ENCODE data around the gene KCNA2.

KCNA2 gene

GRCh38 chr1:110620686-110621085, 14.5 kb upstream of the KCNA2 start:
- H3K79me2 ChIP-seq: no peaks in the 10 kb centered on the region
- H3K36me3 ChIP-seq (ENCODE audit: control insufficient read depth, insufficient read depth, low read length): no peaks in the 10 kb centered on the region
- no peaks in the 10 kb centered on the region for H3K9me3 ChIP-seq (ENCODE audit: control insufficient read depth, low read length)
- no peaks in the 10 kb centered on the region for H3K27me3 ChIP-seq (ENCODE audit: control insufficient read depth, insufficient read depth, low read length)
- peaks cover 3% of the 10 kb centered on the region for H3K4me1 ChIP-seq
- no peak for TF ChIP-seq CTCF (IDR thresholded peaks at IDR 0.05)
- no peak overlapping the region for H3K9ac ChIP-seq
- H3K27ac ChIP-seq: no peak overlapping the region
- H3K4me2 ChIP-seq (ENCODE audit: low read length): no peak overlapping the region
- H3K4me3 ChIP-seq (ENCODE audit: low read depth, low read length): no peak overlapping the region
- no peak overlapping the region for H2AFZ ChIP-seq

DNA sequence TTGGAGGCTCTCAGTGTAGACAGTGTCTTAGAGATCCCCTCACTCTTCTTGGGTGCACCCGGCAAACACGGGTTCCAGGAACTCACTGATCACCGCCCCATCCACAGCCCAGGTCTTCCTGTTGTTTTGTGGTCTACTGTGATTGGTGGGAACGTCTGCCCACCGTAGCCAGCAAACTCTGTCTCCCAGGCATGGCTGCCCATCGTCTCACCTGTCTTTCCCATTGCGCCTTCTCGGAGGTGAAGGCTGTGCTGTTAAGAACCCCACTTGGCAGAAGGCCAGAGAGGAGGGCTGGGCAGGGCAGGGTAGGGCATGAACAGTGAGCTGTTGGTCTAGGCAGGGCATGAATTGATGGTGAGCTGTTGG, 14.1 kb upstream of the KCNA2 start:
- H3K27me3 ChIP-seq (ENCODE audit: control insufficient read depth, insufficient read depth, low read length): no peaks in the 10 kb centered on the region
- no peaks in the 10 kb centered on the region for H3K79me2 ChIP-seq
- no peak overlapping the region for H3K4me3 ChIP-seq (ENCODE audit: low read depth, low read length)
- H3K9me3 ChIP-seq (ENCODE audit: control insufficient read depth, low read length): no peaks in the 10 kb centered on the region
- no peak overlapping the region for H3K4me2 ChIP-seq (ENCODE audit: low read length)
- H2AFZ ChIP-seq: no peak overlapping the region
- H3K4me1 ChIP-seq: peaks cover 3% of the 10 kb centered on the region
- no peak overlapping the region for H3K9ac ChIP-seq
- no peak overlapping the region for H3K27ac ChIP-seq
- TF ChIP-seq CTCF (IDR thresholded peaks at IDR 0.05): no peak
- H3K36me3 ChIP-seq (ENCODE audit: control insufficient read depth, insufficient read depth, low read length): no peaks in the 10 kb centered on the region

DNA sequence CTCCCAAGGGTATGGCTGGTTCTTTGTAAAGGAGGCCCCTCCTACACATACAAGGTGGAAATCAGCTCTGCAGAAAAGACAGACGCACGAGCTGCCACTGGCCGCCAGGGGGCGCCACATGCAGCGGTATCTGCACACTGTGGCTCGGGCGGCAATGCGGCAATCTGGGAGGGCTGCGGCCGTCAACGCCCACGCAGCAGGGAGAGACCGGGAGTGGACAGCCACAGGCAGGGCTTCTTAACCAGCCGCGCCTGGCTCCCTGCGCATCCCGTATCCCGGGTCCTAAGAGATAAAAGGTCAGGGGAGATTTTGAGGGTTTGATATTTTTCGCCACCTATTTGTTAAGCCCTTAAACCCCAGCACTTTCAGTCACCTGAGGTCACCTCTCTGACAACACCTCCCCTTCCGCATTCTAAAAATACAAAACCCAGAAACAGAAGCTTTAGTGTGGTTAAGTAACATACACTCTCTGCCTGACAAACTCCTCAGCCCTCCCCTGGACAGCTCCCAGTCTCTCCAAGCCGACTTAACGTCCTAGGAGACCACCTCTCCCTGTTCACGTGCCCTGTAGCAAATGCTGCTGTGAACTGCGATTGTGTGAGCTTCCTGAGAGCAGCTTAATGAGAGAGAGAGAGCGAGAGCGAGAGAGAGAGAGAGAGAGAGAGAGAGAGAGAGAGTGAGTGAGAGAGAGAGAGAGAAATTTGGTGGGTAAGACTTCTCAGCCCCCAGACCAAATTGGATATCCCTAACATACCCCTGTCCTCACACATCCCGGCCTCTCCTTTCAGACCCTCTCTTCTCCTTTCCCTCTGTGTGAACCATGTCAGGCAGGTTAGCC, 13.5 kb upstream of the KCNA2 start:
- Histone ChIP-seq H3K4me1 (peaks cover 3% of the 10 kb centered on the region), H3K27ac (no peak overlapping the region), H3K4me2 (ENCODE audit: low read length) (peak overlapping the region; percentile 59), H3K9me3 (ENCODE audit: control insufficient read depth, low read length) (no peaks in the 10 kb centered on the region), H3K36me3 (ENCODE audit: control insufficient read depth, insufficient read depth, low read length) (no peaks in the 10 kb centered on the region), H2AFZ (peak overlapping the region; percentile 64), H3K9ac (no peak overlapping the region), H3K79me2 (no peaks in the 10 kb centered on the region), H3K27me3 (ENCODE audit: control insufficient read depth, insufficient read depth, low read length) (no peaks in the 10 kb centered on the region), H3K4me3 (ENCODE audit: low read depth, low read length) (peak overlapping the region; percentile 33)
- peak; percentile 87 for TF ChIP-seq CTCF (IDR thresholded peaks at IDR 0.05)

- TF ChIP-seq CTCF (IDR thresholded peaks at IDR 0.05): no peak
- Histone ChIP-seq H3K9ac (no peak overlapping the region), H3K79me2 (no peaks in the 10 kb centered on the region), H3K27ac (no peak overlapping the region), H3K4me2 (ENCODE audit: low read length) (no peak overlapping the region), H3K27me3 (ENCODE audit: control insufficient read depth, insufficient read depth, low read length) (no peaks in the 10 kb centered on the region), H3K4me1 (peaks cover 3% of the 10 kb centered on the region), H3K4me3 (ENCODE audit: low read depth, low read length) (no peak overlapping the region), H3K36me3 (ENCODE audit: control insufficient read depth, insufficient read depth, low read length) (no peaks in the 10 kb centered on the region), H3K9me3 (ENCODE audit: control insufficient read depth, low read length) (no peaks in the 10 kb centered on the region), H2AFZ (no peak overlapping the region)
These were observed 12.5 kb upstream of the KCNA2 start for GRCh38 chr1:110618668-110619067.

DNA sequence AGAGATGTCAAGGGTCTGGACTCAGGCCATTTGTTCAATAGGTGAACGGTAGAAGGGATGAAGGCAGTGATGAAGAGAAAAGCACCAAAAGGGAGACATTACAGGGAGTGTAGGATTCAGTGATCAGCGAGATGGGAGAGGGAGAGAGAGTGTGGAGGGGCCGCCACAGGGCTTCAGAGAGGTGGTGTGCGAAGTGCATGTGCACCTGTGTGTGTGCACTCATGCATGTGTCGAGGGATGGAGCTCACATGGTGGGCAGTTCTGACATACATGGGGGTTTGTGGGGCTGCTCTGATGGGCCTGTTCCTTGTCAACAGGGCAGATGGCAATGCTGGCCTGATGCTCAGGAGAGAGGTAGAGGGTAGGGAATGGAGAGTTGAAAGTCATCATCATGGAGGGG, 11.4 kb upstream of the KCNA2 start:
- Histone ChIP-seq H3K27me3 (ENCODE audit: control insufficient read depth, insufficient read depth, low read length) (no peaks in the 10 kb centered on the region), H3K9ac (no peak overlapping the region), H3K4me2 (ENCODE audit: low read length) (no peak overlapping the region), H2AFZ (no peak overlapping the region), H3K4me1 (peaks cover 3% of the 10 kb centered on the region), H3K36me3 (ENCODE audit: control insufficient read depth, insufficient read depth, low read length) (no peaks in the 10 kb centered on the region), H3K4me3 (ENCODE audit: low read depth, low read length) (no peak overlapping the region), H3K9me3 (ENCODE audit: control insufficient read depth, low read length) (no peaks in the 10 kb centered on the region), H3K27ac (no peak overlapping the region), H3K79me2 (no peaks in the 10 kb centered on the region)
- no peak for TF ChIP-seq CTCF (IDR thresholded peaks at IDR 0.05)
